NCI-H524 treated with DMSO at 0.1 percent for 48 hours (cell line): ENCODE measurements around the gene FRG1.
"Not testable (repeated sequence)": the region's sequence is repeated elsewhere in the genome, so short reads cannot be mapped to it uniquely, and the experiment has no call there.

Source experiments
- DNase-seq: peaks from one replicate; lab custom pipeline; 2025; lab: John Stamatoyannopoulos, UW

Gene FRG1

DNA sequence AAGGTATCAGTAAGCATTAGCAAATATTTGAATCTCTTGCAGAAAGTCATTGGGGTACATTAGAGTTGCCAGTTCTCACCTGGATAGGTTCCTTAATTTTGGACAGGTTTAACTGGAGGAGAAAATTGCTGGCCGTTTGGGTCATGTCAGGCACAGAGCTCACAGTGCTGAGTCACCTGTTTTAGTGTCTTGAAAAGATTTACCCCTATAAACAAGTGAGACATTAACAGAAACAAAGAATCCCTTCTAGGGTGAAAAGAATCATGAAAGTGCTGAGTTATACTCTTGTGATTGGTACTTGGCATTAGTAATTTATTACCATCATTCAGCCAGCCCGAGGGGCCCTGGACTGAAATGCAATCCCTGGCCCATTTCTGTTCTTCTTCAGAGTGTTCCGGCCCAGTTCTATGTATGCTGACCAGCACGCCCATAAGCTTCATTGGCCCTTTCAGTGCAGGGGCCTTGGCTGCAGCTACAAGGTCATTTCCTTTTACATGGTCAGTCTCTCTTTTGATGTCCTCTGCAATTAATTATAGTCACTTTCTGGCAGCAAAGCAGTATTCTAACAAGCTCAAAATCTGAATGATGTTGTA, 45.1 kb downstream of the FRG1 start:
- DNase-seq = not testable (repeated sequence)

DNA sequence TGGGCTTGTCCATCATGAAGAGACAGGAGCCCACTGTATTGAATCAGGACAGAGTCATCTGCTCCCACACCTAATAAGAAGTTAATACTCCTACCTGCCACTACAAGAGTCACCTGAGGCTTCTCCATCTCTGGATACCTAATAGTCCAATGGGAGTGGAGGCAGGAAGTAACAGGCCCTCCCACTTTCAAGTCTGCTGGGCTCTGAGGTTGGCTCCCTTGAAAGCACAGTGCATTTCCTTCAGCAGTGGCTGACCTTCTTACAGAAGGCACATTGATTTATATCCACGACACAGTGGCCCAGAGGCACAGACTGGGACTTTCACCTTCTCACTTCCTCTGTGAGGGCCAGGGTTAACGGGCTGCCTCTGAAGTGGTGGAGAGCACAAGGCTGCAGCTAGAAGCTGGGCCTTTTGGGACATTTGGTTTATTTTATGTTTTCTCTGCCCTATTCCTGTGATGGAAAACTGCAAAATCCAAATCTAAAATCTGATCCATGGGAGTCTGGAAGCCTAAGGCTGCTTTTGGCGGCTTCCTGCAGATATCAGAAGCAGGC, 48.3 kb downstream of the FRG1 start:
- no peak for DNase-seq

DNA sequence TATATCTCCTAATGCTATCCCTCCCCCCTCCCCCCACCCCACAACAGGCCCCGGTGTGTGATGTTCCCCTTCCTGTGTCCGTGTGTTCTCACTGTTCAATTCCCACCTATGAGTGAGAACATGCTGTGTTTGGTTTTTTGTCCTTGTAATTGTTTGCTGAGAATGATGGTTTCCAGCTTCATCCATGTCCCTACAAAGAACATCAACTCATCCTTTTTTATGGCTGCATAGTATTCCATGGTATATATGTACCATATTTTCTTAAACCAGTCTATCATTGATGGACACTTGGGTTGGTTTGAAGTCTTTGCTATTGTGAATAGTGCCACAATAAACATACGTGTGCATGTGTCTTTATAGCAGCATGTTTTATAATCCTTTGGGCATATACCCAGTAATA, 49.3 kb downstream of the FRG1 start:
- not testable (repeated sequence) for DNase-seq
